Cardiac fibroblast (primary cell): ENCODE results near the gene WWC2.
A peak's percentile ranks its signal among the peaks of the same experiment; 100 is the strongest.

Experiments
- DNase-seq, 2 donors: peaks; one replicate each; pipeline versions ENCODE4 v3.0.0 to v3.0.0-alpha.2; 2010; ENCODE audit warnings: low read depth in 2 of 2
- H3K4me3 ChIP-seq, 2 donors: replicated peaks in 1 of 2; 1 replicate in 1 of 2; 2 replicates in 1 of 2; pipeline ENCODE4 v1.5.1; 2011; ENCODE audit warnings: low read depth in 2 of 2, low read length in 2 of 2, mild to moderate bottlenecking in 2 of 2, moderate library complexity in 1 of 2
- TF ChIP-seq, protein P1 (sequence below): IDR thresholded peaks from one replicate; pipeline ENCODE4 v1.5.1; 2011; ENCODE audit warnings: low read depth, mild to moderate bottlenecking, low read length, inconsistent platforms

Gene WWC2

GRCh38 chr4:183202523-183202922 is 103.5 kb downstream of the WWC2 start:
- TF ChIP-seq, protein P1, sequence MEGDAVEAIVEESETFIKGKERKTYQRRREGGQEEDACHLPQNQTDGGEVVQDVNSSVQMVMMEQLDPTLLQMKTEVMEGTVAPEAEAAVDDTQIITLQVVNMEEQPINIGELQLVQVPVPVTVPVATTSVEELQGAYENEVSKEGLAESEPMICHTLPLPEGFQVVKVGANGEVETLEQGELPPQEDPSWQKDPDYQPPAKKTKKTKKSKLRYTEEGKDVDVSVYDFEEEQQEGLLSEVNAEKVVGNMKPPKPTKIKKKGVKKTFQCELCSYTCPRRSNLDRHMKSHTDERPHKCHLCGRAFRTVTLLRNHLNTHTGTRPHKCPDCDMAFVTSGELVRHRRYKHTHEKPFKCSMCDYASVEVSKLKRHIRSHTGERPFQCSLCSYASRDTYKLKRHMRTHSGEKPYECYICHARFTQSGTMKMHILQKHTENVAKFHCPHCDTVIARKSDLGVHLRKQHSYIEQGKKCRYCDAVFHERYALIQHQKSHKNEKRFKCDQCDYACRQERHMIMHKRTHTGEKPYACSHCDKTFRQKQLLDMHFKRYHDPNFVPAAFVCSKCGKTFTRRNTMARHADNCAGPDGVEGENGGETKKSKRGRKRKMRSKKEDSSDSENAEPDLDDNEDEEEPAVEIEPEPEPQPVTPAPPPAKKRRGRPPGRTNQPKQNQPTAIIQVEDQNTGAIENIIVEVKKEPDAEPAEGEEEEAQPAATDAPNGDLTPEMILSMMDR = no peak
- no peak for DNase-seq

DNA sequence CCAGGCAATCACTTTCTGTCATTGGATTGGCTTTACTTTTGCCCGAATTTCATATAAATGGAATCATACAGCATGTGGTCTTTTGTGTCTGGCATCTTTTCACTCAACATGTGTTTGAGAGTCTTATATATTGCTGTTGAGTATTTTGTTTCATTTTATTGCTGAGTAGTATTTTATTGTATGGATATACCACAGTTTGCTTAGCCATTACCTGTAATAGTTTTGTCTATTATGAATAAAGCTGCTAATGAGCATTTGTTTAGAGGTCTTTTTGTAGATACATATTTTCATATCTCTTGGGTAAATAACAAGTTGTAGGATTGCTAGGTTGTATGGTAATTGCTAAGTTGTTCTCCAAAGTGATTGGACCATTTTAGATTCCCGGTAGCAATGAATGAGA is 105.7 kb downstream of the WWC2 start:
- DNase-seq = no peak
- TF ChIP-seq, protein P1 = no peak
- H3K4me3 ChIP-seq = no peak overlapping the region

More at GRCh38 chr4:183202523-183202922, 103.5 kb downstream of the WWC2 start:
- H3K4me3 ChIP-seq = no peak overlapping the region

DNA sequence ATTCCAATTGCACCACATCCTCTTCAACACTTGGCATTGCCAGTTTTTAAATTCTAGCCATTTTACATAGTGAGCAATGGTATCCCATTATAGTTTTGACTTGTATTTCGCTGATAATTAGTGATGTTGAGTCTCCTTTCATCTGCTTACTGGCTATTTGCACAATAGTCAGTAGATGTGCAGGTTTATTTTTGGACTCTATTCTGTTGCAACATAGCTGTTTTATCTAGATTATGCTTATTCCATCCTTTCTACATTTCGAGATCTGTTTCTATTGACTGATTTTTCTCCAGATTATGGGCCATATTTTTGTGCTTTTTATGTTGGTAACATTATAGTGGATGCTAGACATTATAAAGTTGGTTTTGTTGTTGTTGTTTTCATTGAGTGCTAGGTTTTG is 106.1 kb downstream of the WWC2 start:
- no peak overlapping the region for H3K4me3 ChIP-seq
- TF ChIP-seq, protein P1 = no peak

DNA sequence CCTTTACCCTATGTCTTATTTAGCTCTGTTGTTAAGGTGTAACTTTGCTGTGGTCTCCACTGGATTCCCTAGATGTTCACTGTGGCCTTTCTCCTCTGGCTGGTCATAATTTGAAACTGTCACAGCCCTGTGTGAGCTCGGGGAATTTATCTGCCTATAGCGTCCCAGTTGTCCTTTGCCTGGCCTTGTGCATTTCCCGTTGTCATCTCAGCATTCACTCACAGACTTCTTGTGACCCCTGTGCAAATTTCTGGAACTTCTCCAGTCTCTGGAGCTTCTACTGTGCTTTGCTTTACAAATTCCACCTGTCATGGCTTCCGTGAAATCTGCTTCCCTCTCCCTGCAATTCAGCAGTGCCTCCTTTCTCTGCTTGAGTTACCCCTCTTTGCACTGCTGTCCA is 106.7 kb downstream of the WWC2 start:
- no peak overlapping the region for H3K4me3 ChIP-seq
- peak in 1 of 2 donors; percentile 6 for DNase-seq
- TF ChIP-seq, protein P1 = no peak

More for the DNA sequence above, 106.1 kb downstream of the WWC2 start:
- no peak for DNase-seq

- TF ChIP-seq, protein P1 = no peak
- DNase-seq = no peak
- no peak overlapping the region for H3K4me3 ChIP-seq
Measured at GRCh38 chr4:183211533-183211932, 112.5 kb downstream of the WWC2 start.

- TF ChIP-seq, protein P1 = no peak
- H3K4me3 ChIP-seq = no peak overlapping the region
- no peak for DNase-seq
Measured at GRCh38 chr4:183213996-183214395, 114.9 kb downstream of the WWC2 start.

DNA sequence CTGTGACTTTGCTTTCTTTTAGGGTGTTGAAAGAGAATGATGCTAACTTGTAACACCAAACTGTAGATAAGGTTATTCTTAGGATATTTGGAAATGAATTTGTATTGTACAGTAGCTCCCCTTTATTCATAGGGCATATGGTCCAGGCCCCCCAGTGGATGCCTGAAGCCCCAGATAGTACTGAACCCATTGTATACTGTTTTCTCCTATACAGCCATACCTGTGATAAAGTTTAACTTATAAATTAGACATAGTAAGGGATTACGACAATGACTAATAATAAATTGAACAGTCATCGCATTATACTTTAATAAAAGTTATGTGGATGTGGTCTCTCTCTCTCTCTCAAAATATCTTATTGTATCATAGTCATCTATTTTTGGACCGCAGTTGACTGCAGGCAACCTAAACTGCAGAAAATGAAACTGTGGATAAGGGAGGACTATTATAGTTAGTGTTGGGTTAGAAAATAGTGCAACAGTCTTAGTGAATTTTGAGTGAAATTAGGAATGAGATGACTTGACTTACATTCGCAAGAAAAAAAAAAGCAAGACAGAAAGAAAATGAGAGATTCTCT is 115.9 kb downstream of the WWC2 start:
- DNase-seq = peak in 1 of 2 donors; percentile 9
- TF ChIP-seq, protein P1 = no peak
- no peak overlapping the region for H3K4me3 ChIP-seq
